ENCODE results near the gene KLHDC4.

DNA sequence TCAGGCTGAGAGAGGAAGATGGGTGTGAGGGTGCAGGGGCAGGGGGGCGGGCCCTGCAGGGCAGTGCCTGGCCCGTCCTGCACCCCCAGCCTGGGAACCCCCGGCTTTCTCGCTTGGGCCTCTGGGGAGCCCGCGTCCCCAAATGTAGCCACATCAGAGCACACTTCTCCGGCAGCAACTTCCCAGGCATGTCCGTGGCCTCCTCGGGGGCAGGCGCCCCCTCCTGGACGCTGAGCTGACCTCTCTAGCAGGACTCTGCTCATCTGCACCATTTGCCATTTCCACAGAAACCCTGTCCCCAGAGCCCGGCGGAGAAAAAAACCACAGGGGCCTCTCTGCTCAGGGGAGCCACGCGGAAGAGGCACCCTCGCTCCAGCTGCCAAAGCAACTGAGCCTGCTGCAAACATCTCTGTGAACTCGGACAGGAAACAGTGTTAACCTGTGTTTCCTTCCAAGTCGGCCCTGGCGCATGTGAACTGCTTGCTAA lies 63.4 kb downstream of the KLHDC4 start:
- TF ChIP-seq REST (IDR thresholded peaks at IDR 0.05; ENCODE audit: insufficient read depth in 1 of 2, low read depth in 2 of 2, low read length in 1 of 2), result no peak
- TF ChIP-seq CTCF (IDR thresholded peaks at IDR 0.05), result peak; percentile 78
